H7 (cell line): Measurements from ENCODE around the gene RAPGEF3. TPM values are rescaled to one million over a fixed set of nuclear protein-coding genes. Genes with fewer than 3 reads are reported as not detected.

Experiments used
- DNase-seq: peaks from one replicate; pipeline ENCODE4 v3.0.0; 2012
- H3K27me3 ChIP-seq: 2 replicates; pipeline ENCODE4 v1.6.0; 2011; ENCODE audit warnings: mild to moderate bottlenecking, low read length; ENCODE audit not compliant: control insufficient read depth, insufficient read depth
- H3K36me3 ChIP-seq: replicated peaks from 2 replicates; pipeline ENCODE4 v1.5.1; 2011; ENCODE audit warnings: low read length; ENCODE audit not compliant: control insufficient read depth, insufficient read depth
- H3K4me3 ChIP-seq: 2 replicates; pipeline ENCODE4 v1.5.1; 2011; ENCODE audit warnings: low read depth, mild to moderate bottlenecking, control low read depth, low read length, moderate library complexity; ENCODE audit not compliant: insufficient read depth
- total RNA-seq: library from RNA; depleted of rRNA; stranded (reverse); fragments of >200 nt; shearing (Covaris generic); gene quantifications from 2 replicates; pipeline ENCODE4 v1.2.3, GENCODE V29; 2014

The RAPGEF3 gene
- total RNA-seq, 1 experiment from 2014 or later, result 10.5 TPM

GRCh38 chr12:47795121-47795813, 36.6 kb upstream of the RAPGEF3 start:
- H3K4me3 ChIP-seq, result no peak overlapping the region
- DNase-seq, result no peak
- H3K36me3 ChIP-seq, result peaks cover 23% of the 10 kb centered on the region
- no peaks in the 10 kb centered on the region for H3K27me3 ChIP-seq

DNA sequence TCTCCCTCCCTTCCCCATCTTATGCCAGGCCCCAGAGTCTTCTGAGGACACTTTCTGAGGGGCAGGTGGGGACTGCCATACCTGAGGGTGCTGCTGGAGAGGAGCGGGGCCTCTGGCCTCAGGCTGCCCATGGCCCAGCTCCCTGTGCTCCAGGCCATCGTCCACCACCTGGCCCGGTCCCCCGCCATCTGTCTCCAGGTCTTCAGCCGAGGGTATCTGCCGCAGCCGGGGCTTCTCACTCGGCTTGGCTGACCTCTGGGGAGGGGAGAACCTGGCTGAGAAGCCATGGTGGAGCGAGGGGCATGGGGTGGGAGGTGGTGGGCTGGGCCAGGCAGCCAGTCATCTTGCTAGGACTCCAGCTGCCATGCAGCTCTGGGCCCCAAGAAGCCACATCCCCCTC, 36.0 kb upstream of the RAPGEF3 start:
- peaks cover 25% of the 10 kb centered on the region for H3K36me3 ChIP-seq
- DNase-seq, result no peak
- H3K27me3 ChIP-seq, result no peaks in the 10 kb centered on the region
- no peak overlapping the region for H3K4me3 ChIP-seq

- Histone ChIP-seq H3K4me3 (no peak overlapping the region), H3K27me3 (no peaks in the 10 kb centered on the region), H3K36me3 (peaks cover 38% of the 10 kb centered on the region)
- no peak for DNase-seq
These were observed 34.5 kb upstream of the RAPGEF3 start for GRCh38 chr12:47793015-47793681.

DNA sequence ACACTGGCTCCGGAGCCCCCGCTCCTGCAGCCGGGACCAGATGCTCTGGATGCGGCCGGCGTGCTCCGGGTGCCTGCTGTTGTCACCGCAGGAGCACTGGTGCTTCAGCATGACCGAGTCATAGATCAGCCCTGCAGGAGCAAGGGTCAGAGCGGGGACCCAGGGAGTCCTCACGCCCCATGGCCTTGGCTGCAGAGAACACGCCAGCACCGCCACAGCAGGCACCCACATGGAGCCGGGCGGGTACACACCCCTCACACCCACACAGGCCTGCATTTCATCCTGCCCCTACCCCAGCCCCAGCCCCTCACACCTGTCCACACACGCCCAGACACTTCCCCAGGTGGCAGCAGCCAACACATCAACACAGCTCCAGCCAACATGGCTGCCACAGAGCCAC, 33.2 kb upstream of the RAPGEF3 start:
- no peaks in the 10 kb centered on the region for H3K27me3 ChIP-seq
- H3K4me3 ChIP-seq, result no peak overlapping the region
- DNase-seq, result no peak
- H3K36me3 ChIP-seq, result peaks cover 48% of the 10 kb centered on the region

- H3K4me3 ChIP-seq, result no peak overlapping the region
- no peak for DNase-seq
- H3K36me3 ChIP-seq, result peaks cover 50% of the 10 kb centered on the region
- H3K27me3 ChIP-seq, result no peaks in the 10 kb centered on the region
These were observed 32.7 kb upstream of the RAPGEF3 start for GRCh38 chr12:47791351-47791746.

DNA sequence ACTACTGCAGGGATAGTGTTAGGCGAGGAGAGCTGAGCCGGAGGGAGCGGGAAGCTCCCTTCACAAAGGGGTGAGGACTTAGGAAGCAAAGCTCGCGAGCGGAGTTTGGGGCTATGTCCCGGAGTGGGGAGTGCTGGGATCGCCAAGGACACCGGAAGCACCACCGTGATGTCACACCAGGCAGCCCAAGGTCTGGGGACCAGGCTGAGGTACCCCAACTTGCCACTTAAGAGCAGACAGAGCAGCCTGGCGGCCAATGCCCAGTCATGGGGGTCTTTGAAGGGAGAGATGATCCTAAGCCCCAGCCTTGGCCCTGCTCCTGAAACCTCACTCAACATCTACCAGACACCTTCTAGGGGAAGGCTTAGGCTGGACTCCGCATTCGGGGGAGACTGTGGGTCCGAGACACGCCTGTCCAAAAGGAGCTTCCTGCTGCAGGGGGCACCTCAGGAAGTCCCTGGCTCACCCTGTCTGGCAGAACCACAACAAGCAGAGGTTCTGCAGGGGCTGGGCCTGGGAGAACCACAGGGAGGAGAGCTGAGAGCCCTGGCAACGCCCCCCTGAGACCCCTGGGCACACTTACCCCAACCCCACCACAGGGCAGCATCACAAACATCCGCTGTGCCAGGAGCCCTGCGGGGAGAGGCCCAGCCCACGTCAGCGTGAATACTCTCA, 32.1 kb upstream of the RAPGEF3 start:
- Histone ChIP-seq H3K27me3 (no peaks in the 10 kb centered on the region), H3K36me3 (peaks cover 54% of the 10 kb centered on the region), H3K4me3 (no peak overlapping the region)
- DNase-seq, result no peak

DNA sequence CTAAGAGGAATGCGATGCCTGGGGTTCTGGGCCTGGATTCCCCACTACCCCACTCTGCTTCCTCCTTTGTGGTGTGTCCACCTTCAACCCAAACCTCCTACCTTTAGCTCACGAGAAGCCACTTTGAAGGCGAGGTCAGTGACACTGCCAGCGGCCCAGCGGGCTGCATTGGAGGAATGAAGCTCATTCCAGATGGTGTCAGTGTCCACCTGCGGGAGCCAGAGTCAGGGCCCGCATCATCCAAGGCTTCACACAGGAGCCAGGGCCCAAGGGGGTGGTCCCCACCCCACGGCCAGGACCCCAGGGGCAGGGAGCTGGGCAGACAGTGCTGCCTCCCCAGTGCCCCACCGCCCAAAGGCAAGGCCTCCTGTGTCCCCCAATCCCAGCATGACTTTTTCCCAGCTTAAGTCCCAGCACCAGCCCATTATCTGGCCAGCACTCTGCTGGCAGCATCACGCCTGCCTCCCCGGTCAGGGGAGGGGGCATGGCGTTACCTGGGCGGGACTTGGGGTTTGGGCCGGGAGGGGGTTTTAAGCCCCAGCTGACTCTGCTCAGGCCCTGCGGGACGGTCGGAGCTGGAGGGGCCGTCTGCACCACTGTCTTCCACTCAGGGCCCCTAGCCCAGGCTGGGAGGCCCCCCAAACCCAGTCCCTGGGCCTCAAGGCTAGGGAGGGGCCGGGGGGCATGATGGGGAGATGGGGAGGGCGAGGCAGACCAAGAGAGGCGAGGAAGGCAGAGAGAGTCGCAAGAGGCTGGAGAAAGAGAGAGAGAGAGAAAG, 31.2 kb upstream of the RAPGEF3 start:
- peaks cover 61% of the 10 kb centered on the region for H3K36me3 ChIP-seq
- H3K27me3 ChIP-seq, result no peaks in the 10 kb centered on the region
- no peak for DNase-seq
- no peak overlapping the region for H3K4me3 ChIP-seq

DNA sequence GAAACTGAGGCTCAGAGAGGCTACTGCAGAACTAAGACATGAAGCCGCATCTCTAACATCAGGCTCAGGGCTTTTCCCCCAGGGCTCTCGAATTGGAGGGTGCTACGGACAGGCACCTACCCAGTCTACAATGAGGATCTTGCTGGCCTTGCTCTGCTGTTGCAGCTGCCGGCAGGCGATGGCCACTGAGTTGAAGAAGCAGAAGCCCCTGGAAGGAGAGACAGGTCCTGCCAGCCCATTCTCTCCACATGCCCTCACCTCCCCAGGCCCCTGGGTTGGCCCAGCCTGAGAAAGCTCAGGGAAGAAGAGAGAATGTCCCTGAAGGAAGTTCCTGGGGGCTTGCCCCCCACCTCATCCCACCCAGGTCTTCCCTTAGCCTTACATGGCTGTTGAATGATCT, 30.5 kb upstream of the RAPGEF3 start:
- no peak for DNase-seq
- H3K4me3 ChIP-seq, result no peak overlapping the region
- H3K36me3 ChIP-seq, result peaks cover 60% of the 10 kb centered on the region
- H3K27me3 ChIP-seq, result no peaks in the 10 kb centered on the region

GRCh38 chr12:47787596-47788319, 29.1 kb upstream of the RAPGEF3 start:
- DNase-seq, result no peak
- no peaks in the 10 kb centered on the region for H3K27me3 ChIP-seq
- no peak overlapping the region for H3K4me3 ChIP-seq
- peaks cover 58% of the 10 kb centered on the region for H3K36me3 ChIP-seq

- DNase-seq, result no peak
- peaks cover 55% of the 10 kb centered on the region for H3K36me3 ChIP-seq
These were observed 28.1 kb upstream of the RAPGEF3 start for GRCh38 chr12:47786662-47787280.

DNA sequence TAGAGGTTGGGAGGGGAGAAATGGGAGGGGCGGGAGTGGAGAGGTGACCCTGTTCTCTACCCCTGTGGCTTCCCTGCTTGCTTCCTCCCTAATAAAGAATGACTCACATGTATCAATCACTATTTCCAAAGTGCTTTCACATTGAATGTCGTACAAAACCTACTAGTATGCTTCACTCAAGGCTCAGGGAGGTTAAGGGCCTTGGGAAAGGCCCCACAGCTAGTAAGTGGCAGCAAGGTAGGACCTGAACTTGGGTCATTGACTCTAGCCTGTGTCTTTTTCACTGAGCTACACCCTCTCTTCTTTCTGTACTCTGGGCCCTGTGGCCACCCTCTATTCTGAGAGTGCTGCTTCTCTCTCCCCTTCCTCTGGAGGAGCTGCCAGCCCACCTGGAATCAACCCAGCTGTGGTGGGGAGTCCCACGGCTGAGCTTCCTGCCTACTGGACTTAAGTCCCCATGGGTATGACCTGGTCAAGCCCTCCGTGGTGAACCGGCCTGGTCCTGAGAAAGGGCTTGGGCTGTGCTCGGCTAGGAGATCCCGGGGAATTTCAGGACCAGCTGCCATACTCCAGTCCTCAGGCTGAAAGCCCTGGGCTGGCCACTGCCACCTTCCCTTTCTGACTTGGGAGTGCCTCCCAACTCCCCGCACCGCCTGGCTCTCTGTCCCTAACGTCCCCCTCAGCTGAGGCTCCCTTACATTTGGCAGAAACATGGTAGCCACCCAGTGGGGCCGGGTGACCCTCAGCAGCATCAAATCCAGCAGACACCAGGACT, 27.4 kb upstream of the RAPGEF3 start:
- Histone ChIP-seq H3K4me3 (no peak overlapping the region), H3K36me3 (peaks cover 54% of the 10 kb centered on the region), H3K27me3 (no peaks in the 10 kb centered on the region)
- DNase-seq, result no peak

More at GRCh38 chr12:47786662-47787280, 28.1 kb upstream of the RAPGEF3 start:
- Histone ChIP-seq H3K4me3 (no peak overlapping the region), H3K27me3 (no peaks in the 10 kb centered on the region)

GRCh38 chr12:47785036-47785886, 26.6 kb upstream of the RAPGEF3 start:
- H3K4me3 ChIP-seq, result no peak overlapping the region
- H3K27me3 ChIP-seq, result no peaks in the 10 kb centered on the region
- no peak for DNase-seq
- peaks cover 49% of the 10 kb centered on the region for H3K36me3 ChIP-seq
